ENCODE measurements around the gene COL6A1. TPM values are rescaled to one million over a fixed set of nuclear protein-coding genes. Genes with fewer than 3 reads are reported as not detected.

COL6A1 gene
- total and polyA plus RNA-seq, 3 experiments from 2014 or later = 1.6 to 13.1 (median 12.1) TPM

DNA sequence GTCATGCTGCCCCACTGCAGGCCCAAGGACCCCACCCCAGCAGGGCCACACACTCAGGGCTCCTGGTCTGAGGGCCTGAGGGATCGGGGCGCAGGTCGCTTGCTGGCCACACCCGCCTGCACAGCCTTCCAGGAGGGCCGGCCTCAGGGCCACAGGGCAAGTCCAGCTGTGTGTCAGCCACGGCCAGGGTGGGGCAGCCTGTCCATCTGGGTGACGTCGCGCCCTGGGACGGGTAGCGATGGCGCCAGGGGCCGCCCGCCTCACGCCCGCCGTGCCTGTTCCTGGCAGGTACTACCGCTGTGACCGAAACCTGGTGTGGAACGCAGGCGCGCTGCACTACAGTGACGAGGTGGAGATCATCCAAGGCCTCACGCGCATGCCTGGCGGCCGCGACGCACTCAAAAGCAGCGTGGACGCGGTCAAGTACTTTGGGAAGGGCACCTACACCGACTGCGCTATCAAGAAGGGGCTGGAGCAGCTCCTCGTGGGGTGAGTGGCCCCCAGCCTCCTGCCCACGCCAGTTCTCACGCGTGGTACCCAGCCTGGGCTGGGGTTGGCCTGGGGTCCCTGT lies 2.5 kb downstream of the COL6A1 start:
- CTCF ChIA-PET = no interaction called here
- no peaks in the 10 kb centered on the region for H3K9me3 Mint-ChIP-seq

DNA sequence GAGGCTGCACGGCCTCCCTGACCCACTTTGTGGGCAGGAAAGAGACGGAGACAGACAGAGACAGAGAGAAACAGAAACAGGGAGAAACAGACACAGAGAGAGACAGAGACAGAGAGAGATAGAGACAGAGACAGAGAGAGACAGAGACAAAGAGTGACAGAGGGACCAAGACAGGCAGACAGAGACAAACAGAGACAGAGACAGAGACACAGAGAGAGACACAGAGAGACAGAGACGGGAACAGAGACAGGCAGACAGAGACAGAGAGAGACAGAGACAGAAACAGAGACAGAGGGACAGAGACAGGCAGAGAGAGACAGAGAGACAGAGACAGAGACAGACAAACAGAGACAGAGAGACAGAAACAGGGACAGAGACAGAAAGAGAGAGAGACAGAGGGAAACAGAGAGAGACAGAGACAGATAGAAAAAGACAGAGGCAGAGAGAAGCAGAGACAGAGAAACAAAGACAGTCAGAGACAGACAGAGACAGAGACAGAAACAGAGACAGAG lies 3.1 kb downstream of the COL6A1 start:
- Histone ChIP-seq H3K4me3 (ENCODE audit: low read length) (no peak overlapping the region), H3K27ac (ENCODE audit: low read depth, low read length) (no peak overlapping the region), H3K27me3 (ENCODE audit: insufficient read depth, low read length, poor library complexity, severe bottlenecking) (peaks cover 3% of the 10 kb centered on the region), H3K36me3 (ENCODE audit: insufficient read depth, low read length) (no peaks in the 10 kb centered on the region), H3K9me3 (ENCODE audit: low read length) (no peaks in the 10 kb centered on the region), H3K4me1 (ENCODE audit: insufficient read depth, low read length) (peaks cover 11% of the 10 kb centered on the region)
- H3K27me3 Mint-ChIP-seq = peaks cover 0 to under 1% of the 10 kb centered on the region in 2 donors
- ChIA-PET CTCF (no interaction called here), POLR2A (no interaction called here)
- peaks cover 1 to 9% (median 7%) of the 10 kb centered on the region in 3 donors for H3K4me1 Mint-ChIP-seq
- no peak for DNase-seq
- H3K9me3 Mint-ChIP-seq = no peaks in the 10 kb centered on the region
- H3K36me3 Mint-ChIP-seq = peaks cover 0 to 4% (median 3%) of the 10 kb centered on the region in 3 donors
- H3K4me3 Mint-ChIP-seq = peak overlapping the region in 1 of 7 donors; percentile 11
- H3K27ac Mint-ChIP-seq = peak overlapping the region in 4 of 8 donors; percentile 9 to 54 (median 40)

More for the DNA sequence above, 2.5 kb downstream of the COL6A1 start:
- H3K4me3 ChIP-seq (ENCODE audit: low read length) = no peak overlapping the region
- Mint-ChIP-seq H3K4me3 (no peak overlapping the region), H3K27me3 (peaks cover 3% of the 10 kb centered on the region in 2 donors), H3K36me3 (peaks cover 0 to 4% (median 3%) of the 10 kb centered on the region in 3 donors), H3K4me1 (peaks cover 1 to 9% (median 7%) of the 10 kb centered on the region in 3 donors), H3K27ac (peak overlapping the region in 2 of 8 donors; percentile 39 to 54)
- H3K4me1 ChIP-seq (ENCODE audit: insufficient read depth, low read length) = peaks cover 11% of the 10 kb centered on the region
- H3K36me3 ChIP-seq (ENCODE audit: insufficient read depth, low read length) = no peaks in the 10 kb centered on the region
- H3K27me3 ChIP-seq (ENCODE audit: insufficient read depth, low read length, poor library complexity, severe bottlenecking) = peaks cover 3% of the 10 kb centered on the region
- H3K9me3 ChIP-seq (ENCODE audit: low read length) = no peaks in the 10 kb centered on the region
- H3K27ac ChIP-seq (ENCODE audit: low read depth, low read length) = no peak overlapping the region
- no peak for DNase-seq
- POLR2A ChIA-PET = no interaction called here

DNA sequence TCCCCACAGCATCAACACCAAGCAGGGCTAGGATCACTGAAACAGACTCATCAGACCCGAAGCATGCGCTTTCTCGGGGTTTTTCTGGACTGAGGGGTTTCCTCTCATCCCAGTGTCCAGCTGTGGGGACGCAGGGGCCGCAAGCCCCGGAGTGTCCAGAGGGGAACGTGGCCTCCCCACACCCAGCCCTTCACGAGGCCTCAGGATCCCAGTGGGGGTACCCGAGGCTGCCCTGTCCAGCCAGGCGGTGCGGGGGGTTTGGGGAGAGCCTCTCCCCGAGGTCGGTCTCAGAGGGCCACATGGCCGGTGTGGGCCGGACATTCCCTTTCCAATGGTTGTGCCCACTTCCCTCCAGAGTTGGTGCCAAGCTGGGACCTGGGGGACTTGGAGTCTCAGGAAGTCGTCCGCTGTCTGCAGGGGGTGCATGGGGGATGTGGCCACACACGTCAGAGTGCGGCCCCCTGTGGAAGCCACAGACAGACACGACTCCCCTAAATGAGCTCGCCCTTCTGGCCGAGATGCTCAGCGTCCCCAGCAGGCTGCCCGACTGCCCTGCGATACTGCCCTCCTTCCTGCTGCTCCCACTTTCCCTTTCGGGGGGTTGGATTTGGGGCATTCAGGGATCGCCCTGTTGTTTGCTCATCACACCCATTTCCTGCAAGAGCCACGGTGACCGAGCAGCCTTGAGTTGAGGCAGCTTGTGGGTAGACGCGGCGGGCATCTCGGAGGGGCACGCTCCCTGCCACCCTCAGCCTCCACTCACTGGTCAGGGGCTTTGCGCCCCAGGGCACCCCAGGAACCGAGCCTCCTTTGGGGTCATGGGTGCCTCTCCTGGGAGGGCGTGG lies 4.1 kb downstream of the COL6A1 start:
- peaks cover 0 to 4% (median 3%) of the 10 kb centered on the region in 3 donors for H3K36me3 Mint-ChIP-seq

DNA sequence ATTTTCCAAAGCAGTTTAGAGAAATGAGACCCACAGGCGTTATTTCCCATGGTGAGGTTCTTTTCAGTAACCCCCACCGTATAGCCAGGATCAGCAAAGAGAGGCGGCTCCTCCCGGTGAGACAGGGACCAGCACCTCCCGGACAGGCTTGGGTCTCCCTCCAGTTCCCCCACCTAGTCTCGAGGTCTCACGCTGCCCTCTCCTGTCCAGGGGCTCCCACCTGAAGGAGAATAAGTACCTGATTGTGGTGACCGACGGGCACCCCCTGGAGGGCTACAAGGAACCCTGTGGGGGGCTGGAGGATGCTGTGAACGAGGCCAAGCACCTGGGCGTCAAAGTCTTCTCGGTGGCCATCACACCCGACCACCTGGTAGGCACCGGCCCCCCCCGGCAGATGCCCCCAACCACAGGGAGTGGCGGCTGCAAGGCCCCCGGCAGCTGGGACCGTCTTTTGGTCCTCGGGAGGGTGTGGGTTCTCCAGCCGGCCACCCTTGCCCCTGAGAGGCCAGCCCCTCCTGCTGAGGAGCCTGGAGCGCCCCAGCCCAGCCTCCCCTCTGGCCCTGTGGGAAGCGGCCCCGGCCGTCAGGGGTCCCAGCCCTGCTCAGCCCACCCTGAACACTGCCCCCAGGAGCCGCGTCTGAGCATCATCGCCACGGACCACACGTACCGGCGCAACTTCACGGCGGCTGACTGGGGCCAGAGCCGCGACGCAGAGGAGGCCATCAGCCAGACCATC lies 4.9 kb downstream of the COL6A1 start:
- CTCF ChIA-PET = no interaction called here
- H3K27ac Mint-ChIP-seq = no peak overlapping the region
- no peaks in the 10 kb centered on the region for H3K9me3 Mint-ChIP-seq
- Histone ChIP-seq H3K27me3 (ENCODE audit: insufficient read depth, low read length, poor library complexity, severe bottlenecking) (no peaks in the 10 kb centered on the region), H3K4me3 (ENCODE audit: low read length) (no peak overlapping the region), H3K4me1 (ENCODE audit: insufficient read depth, low read length) (no peaks in the 10 kb centered on the region), H3K27ac (ENCODE audit: low read depth, low read length) (no peak overlapping the region), H3K9me3 (ENCODE audit: low read length) (no peaks in the 10 kb centered on the region), H3K36me3 (ENCODE audit: insufficient read depth, low read length) (no peaks in the 10 kb centered on the region)
- H3K36me3 Mint-ChIP-seq = peaks cover 0 to 4% (median 3%) of the 10 kb centered on the region in 3 donors
- H3K4me1 Mint-ChIP-seq = peaks cover 1 to 9% (median 7%) of the 10 kb centered on the region in 3 donors
- no peak overlapping the region for H3K4me3 Mint-ChIP-seq
- H3K27me3 Mint-ChIP-seq = no peaks in the 10 kb centered on the region
- DNase-seq = peak in 1 of 5 donors; percentile 0
- POLR2A ChIA-PET = no interaction called here

More for the DNA sequence above, 4.1 kb downstream of the COL6A1 start:
- Histone ChIP-seq H3K9me3 (ENCODE audit: low read length) (no peaks in the 10 kb centered on the region), H3K27me3 (ENCODE audit: insufficient read depth, low read length, poor library complexity, severe bottlenecking) (peaks cover 2% of the 10 kb centered on the region), H3K4me3 (ENCODE audit: low read length) (no peak overlapping the region), H3K4me1 (ENCODE audit: insufficient read depth, low read length) (peaks cover 5% of the 10 kb centered on the region), H3K36me3 (ENCODE audit: insufficient read depth, low read length) (no peaks in the 10 kb centered on the region), H3K27ac (ENCODE audit: low read depth, low read length) (no peak overlapping the region)
- Mint-ChIP-seq H3K27ac (peak overlapping the region in 2 of 8 donors; percentile 1 to 54), H3K9me3 (no peaks in the 10 kb centered on the region), H3K27me3 (no peaks in the 10 kb centered on the region), H3K4me1 (peaks cover 1 to 9% (median 7%) of the 10 kb centered on the region in 3 donors), H3K4me3 (peak overlapping the region in 1 of 7 donors; percentile 15)
- POLR2A ChIA-PET = no interaction called here
- no peak for DNase-seq
- CTCF ChIA-PET = no interaction called here

DNA sequence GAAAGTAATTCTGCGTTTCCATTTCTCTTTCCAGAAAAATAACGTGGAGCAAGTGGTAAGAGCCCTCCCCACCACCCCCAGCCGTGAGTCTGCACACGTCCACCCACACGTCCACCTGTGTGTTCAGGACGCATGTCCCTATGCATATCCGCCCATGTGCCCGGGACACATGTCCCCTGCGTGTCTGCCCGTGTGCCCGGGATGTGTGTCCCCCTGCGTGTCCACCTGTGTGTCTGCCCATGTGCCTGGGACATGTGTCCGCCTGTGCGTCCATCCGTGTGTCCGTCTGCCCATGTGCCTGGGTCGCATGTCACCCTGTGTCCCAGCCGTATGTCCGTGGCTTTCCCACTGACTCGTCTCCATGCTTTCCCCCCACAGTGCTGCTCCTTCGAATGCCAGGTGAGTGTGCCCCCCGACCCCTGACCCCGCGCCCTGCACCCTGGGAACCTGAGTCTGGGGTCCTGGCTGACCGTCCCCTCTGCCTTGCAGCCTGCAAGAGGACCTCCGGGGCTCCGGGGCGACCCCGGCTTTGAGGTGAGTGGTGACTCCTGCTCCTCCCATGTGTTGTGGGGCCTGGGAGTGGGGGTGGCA lies 5.6 kb downstream of the COL6A1 start:
- no peaks in the 10 kb centered on the region for H3K27me3 Mint-ChIP-seq
- peaks cover 1 to 9% (median 4%) of the 10 kb centered on the region in 3 donors for H3K4me1 Mint-ChIP-seq
- POLR2A ChIA-PET = no interaction called here
- Histone ChIP-seq H3K9me3 (ENCODE audit: low read length) (no peaks in the 10 kb centered on the region), H3K4me3 (ENCODE audit: low read length) (no peak overlapping the region), H3K4me1 (ENCODE audit: insufficient read depth, low read length) (no peaks in the 10 kb centered on the region), H3K27me3 (ENCODE audit: insufficient read depth, low read length, poor library complexity, severe bottlenecking) (no peaks in the 10 kb centered on the region), H3K27ac (ENCODE audit: low read depth, low read length) (no peak overlapping the region), H3K36me3 (ENCODE audit: insufficient read depth, low read length) (no peaks in the 10 kb centered on the region)
- H3K36me3 Mint-ChIP-seq = peaks cover 0 to 4% (median 3%) of the 10 kb centered on the region in 3 donors
- no peak overlapping the region for H3K27ac Mint-ChIP-seq
- DNase-seq = peak in 2 of 5 donors; percentile 0 to 41
- CTCF ChIA-PET = no interaction called here
- H3K9me3 Mint-ChIP-seq = no peaks in the 10 kb centered on the region
- H3K4me3 Mint-ChIP-seq = peak overlapping the region in 1 of 7 donors; percentile 45

GRCh38 chr21:45988366-45989347 lies 7.1 kb downstream of the COL6A1 start:
- H3K4me3 ChIP-seq (ENCODE audit: low read length) = no peak overlapping the region
- DNase-seq = peak in 2 of 5 donors; percentile 0 to 42
- ChIA-PET CTCF (no interaction called here), POLR2A (no interaction called here)
- no peaks in the 10 kb centered on the region for H3K36me3 ChIP-seq (ENCODE audit: insufficient read depth, low read length)
- H3K36me3 Mint-ChIP-seq = peaks cover 0 to 4% (median 3%) of the 10 kb centered on the region in 3 donors
- no peaks in the 10 kb centered on the region for H3K27me3 ChIP-seq (ENCODE audit: insufficient read depth, low read length, poor library complexity, severe bottlenecking)
- no peaks in the 10 kb centered on the region for H3K4me1 ChIP-seq (ENCODE audit: insufficient read depth, low read length)
- H3K27ac Mint-ChIP-seq = peak overlapping the region in 1 of 8 donors; percentile 65
- no peaks in the 10 kb centered on the region for H3K27me3 Mint-ChIP-seq
- H3K4me1 Mint-ChIP-seq = peaks cover 0 to 9% (median 0%) of the 10 kb centered on the region in 3 donors
- H3K9me3 Mint-ChIP-seq = no peaks in the 10 kb centered on the region
- no peak overlapping the region for H3K4me3 Mint-ChIP-seq
- no peaks in the 10 kb centered on the region for H3K9me3 ChIP-seq (ENCODE audit: low read length)
- H3K27ac ChIP-seq (ENCODE audit: low read depth, low read length) = no peak overlapping the region

Data from CD8-positive, alpha-beta memory T cell (primary cell).